GM12891 (cell line): Measurements from ENCODE around the gene CCBE1.
"Not testable (repeated sequence)": the region's sequence is repeated elsewhere in the genome, so short reads cannot be mapped to it uniquely, and the experiment has no call there.

Experiments
- POLR2A ChIP-seq: IDR thresholded peaks from 2 replicates; pipeline ENCODE4 v1.6.1; 2011; ENCODE audit warnings: low read depth, low read length, control low read depth
- POLR2AphosphoS5 ChIP-seq: IDR thresholded peaks from 2 replicates; pipeline ENCODE4 v1.6.1; 2011; ENCODE audit warnings: low read depth, low read length, control low read depth
- POU2F2 ChIP-seq: IDR thresholded peaks from 2 replicates; pipeline ENCODE4 v1.6.1; 2011; ENCODE audit warnings: low read depth, mild to moderate bottlenecking, control low read depth, low read length, moderate library complexity
- TAF1 ChIP-seq: IDR thresholded peaks from 2 replicates; pipeline ENCODE4 v1.6.1; 2011; ENCODE audit warnings: low read depth, low read length, control low read depth

- TF ChIP-seq POLR2A, POLR2AphosphoS5, TAF1, POU2F2: not testable (repeated sequence)
These were observed 181.3 kb downstream of the CCBE1 start for GRCh38 chr18:59515956-59516355.
